Choroid plexus epithelial cell (primary cell): ENCODE results near the gene RTBDN.
A peak's percentile ranks its signal among the peaks of the same experiment; 100 is the strongest.

Experiments
- DNase-seq: peaks from one replicate; pipeline ENCODE4 v3.0.0-alpha.2; 2010; ENCODE audit warnings: low read depth
- H3K4me3 ChIP-seq: 2 replicates; pipeline ENCODE4 v1.5.1; 2011; ENCODE audit warnings: low read depth, mild to moderate bottlenecking, control low read depth, low read length, moderate library complexity
- TF ChIP-seq, protein P1 (sequence below): conservative IDR thresholded peaks from 2 replicates; pipeline ENCODE4 v1.5.1; 2011; ENCODE audit warnings: low read depth, mild to moderate bottlenecking, control low read depth, inconsistent platforms, low read length, moderate library complexity

The RTBDN gene

GRCh38 chr19:12793290-12794195, 40.8 kb downstream of the RTBDN start:
- DNase-seq: peak; percentile 96
- H3K4me3 ChIP-seq: peak overlapping the region; percentile 100
- TF ChIP-seq, protein P1, sequence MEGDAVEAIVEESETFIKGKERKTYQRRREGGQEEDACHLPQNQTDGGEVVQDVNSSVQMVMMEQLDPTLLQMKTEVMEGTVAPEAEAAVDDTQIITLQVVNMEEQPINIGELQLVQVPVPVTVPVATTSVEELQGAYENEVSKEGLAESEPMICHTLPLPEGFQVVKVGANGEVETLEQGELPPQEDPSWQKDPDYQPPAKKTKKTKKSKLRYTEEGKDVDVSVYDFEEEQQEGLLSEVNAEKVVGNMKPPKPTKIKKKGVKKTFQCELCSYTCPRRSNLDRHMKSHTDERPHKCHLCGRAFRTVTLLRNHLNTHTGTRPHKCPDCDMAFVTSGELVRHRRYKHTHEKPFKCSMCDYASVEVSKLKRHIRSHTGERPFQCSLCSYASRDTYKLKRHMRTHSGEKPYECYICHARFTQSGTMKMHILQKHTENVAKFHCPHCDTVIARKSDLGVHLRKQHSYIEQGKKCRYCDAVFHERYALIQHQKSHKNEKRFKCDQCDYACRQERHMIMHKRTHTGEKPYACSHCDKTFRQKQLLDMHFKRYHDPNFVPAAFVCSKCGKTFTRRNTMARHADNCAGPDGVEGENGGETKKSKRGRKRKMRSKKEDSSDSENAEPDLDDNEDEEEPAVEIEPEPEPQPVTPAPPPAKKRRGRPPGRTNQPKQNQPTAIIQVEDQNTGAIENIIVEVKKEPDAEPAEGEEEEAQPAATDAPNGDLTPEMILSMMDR: no peak

GRCh38 chr19:12792853-12793289, 41.5 kb downstream of the RTBDN start:
- TF ChIP-seq, protein P1: no peak
- no peak for DNase-seq
- peak overlapping the region; percentile 100 for H3K4me3 ChIP-seq

- peak overlapping the region; percentile 100 for H3K4me3 ChIP-seq
- DNase-seq: peak; percentile 59
- TF ChIP-seq, protein P1: no peak
Observed at GRCh38 chr19:12792051-12792852, 42.1 kb downstream of the RTBDN start.

DNA sequence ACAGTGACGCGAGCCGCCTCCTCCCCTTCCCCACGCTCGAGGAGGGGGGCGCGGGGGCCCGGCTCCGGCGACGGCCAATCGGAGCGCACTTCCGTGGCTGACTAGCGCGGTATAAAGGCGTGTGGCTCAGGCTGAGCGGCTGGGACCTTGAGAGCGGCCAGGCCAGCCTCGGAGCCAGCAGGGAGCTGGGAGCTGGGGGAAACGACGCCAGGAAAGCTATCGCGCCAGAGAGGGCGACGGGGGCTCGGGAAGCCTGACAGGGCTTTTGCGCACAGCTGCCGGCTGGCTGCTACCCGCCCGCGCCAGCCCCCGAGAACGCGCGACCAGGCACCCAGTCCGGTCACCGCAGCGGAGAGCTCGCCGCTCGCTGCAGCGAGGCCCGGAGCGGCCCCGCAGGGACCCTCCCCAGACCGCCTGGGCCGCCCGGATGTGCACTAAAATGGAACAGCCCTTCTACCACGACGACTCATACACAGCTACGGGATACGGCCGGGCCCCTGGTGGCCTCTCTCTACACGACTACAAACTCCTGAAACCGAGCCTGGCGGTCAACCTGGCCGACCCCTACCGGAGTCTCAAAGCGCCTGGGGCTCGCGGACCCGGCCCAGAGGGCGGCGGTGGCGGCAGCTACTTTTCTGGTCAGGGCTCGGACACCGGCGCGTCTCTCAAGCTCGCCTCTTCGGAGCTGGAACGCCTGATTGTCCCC, 42.9 kb downstream of the RTBDN start, which contains the start of gene JUNB:
Gene JUNB, plus strand, starts transcription at position 142 of the 706 bp plus-strand sequence. Its CDS starts 286 bp downstream, at position 428.
- TF ChIP-seq, protein P1: peak; percentile 17
- peak; percentile 99 for DNase-seq
- peak within 1 kb of the TSS; percentile 100 for H3K4me3 ChIP-seq

GRCh38 chr19:12790628-12791344, 43.6 kb downstream of the RTBDN start:
- peak overlapping the region; percentile 100 for H3K4me3 ChIP-seq
- TF ChIP-seq, protein P1: no peak
- peak; percentile 36 for DNase-seq
